Measurements from ENCODE around the gene ITPR3. TPM values are rescaled to one million over a fixed set of nuclear protein-coding genes. Genes with fewer than 3 reads are reported as not detected.

Gene ITPR3
- total and polyA plus RNA-seq, 8 donors, result 14.1 to 149 (median 65.6) TPM

- TF ChIP-seq POLR2A (IDR thresholded peaks at IDR 0.05) (no peak), POLR2AphosphoS5 (IDR thresholded peaks at IDR 0.05) (no peak), EP300 (IDR thresholded peaks at IDR 0.05) (no peak), CTCF (IDR thresholded peaks at IDR 0.05) (no peak)
- Histone ChIP-seq H3K27ac (no peak overlapping the region), H3K9me3 (no peaks in the 10 kb centered on the region), H3K4me3 (no peak overlapping the region), H3K4me1 (peaks cover 0 to 25% (median 16%) of the 10 kb centered on the region in 4 donors), H3K36me3 (peaks cover 67 to 100% (median 100%) of the 10 kb centered on the region in 4 donors), H3K27me3 (no peaks in the 10 kb centered on the region)
- DNase-seq, result no peak
- 78 to 93% (median 81%) methylated on average over 12 of the region's 12 CpGs for WGBS, 5 donors
- intact Hi-C loops (cut with DNase I; ENCODE audit: low total_unique reads), result no loop called here
Observed at GRCh38 chr6:33689148-33689494, 68.0 kb downstream of the ITPR3 start.

GRCh38 chr6:33689879-33690278 is 68.8 kb downstream of the ITPR3 start:
- intact Hi-C loops (cut with DNase I; ENCODE audit: low total_unique reads), result no loop called here
- H3K4me1 ChIP-seq, result peaks cover 2 to 32% (median 18%) of the 10 kb centered on the region in 4 donors
- no peak for DNase-seq
- no peak overlapping the region for H3K4me3 ChIP-seq
- H3K27ac ChIP-seq, result no peak overlapping the region
- WGBS, 5 donors, result 86 to 90% (median 88%) methylated on average over 9 to 10 of the region's 10 CpGs
- TF ChIP-seq POLR2AphosphoS5 (IDR thresholded peaks at IDR 0.05), result no peak
- no peak for TF ChIP-seq CTCF (IDR thresholded peaks at IDR 0.05)
- no peak for TF ChIP-seq POLR2A (IDR thresholded peaks at IDR 0.05)
- no peak for TF ChIP-seq EP300 (IDR thresholded peaks at IDR 0.05)
- H3K9me3 ChIP-seq, result no peaks in the 10 kb centered on the region
- H3K36me3 ChIP-seq, result peaks cover 60 to 100% (median 99%) of the 10 kb centered on the region in 4 donors
- H3K27me3 ChIP-seq, result no peaks in the 10 kb centered on the region

GRCh38 chr6:33690766-33691165 is 69.6 kb downstream of the ITPR3 start:
- Histone ChIP-seq H3K4me3 (no peak overlapping the region), H3K36me3 (peaks cover 59 to 100% (median 99%) of the 10 kb centered on the region in 4 donors), H3K27me3 (no peaks in the 10 kb centered on the region), H3K9me3 (no peaks in the 10 kb centered on the region), H3K4me1 (peaks cover 11 to 41% (median 24%) of the 10 kb centered on the region in 4 donors), H3K27ac (no peak overlapping the region)
- 66 to 91% (median 76%) methylated on average over 13 of the region's 13 CpGs for WGBS, 5 donors
- no peak for TF ChIP-seq POLR2A (IDR thresholded peaks at IDR 0.05)
- TF ChIP-seq POLR2AphosphoS5 (IDR thresholded peaks at IDR 0.05), result no peak
- no peak for TF ChIP-seq EP300 (IDR thresholded peaks at IDR 0.05)
- no peak for TF ChIP-seq CTCF (IDR thresholded peaks at IDR 0.05)
- intact Hi-C loops (cut with DNase I; ENCODE audit: low total_unique reads), result no loop called here
- no peak for DNase-seq

- Histone ChIP-seq H3K36me3 (peaks cover 59 to 100% (median 98%) of the 10 kb centered on the region in 4 donors), H3K4me3 (no peak overlapping the region), H3K4me1 (peaks cover 19 to 49% (median 31%) of the 10 kb centered on the region in 4 donors), H3K9me3 (no peaks in the 10 kb centered on the region), H3K27me3 (no peaks in the 10 kb centered on the region), H3K27ac (peak overlapping the region in 3 of 5 donors; percentile 53 to 65 (median 63))
- intact Hi-C loops (cut with DNase I; ENCODE audit: low total_unique reads), result no loop called here
- 68 to 92% (median 81%) methylated on average over 8 to 15 of the region's 15 CpGs for WGBS, 5 donors
- TF ChIP-seq CTCF (IDR thresholded peaks at IDR 0.05) (no peak), EP300 (IDR thresholded peaks at IDR 0.05) (no peak), POLR2A (IDR thresholded peaks at IDR 0.05) (no peak), POLR2AphosphoS5 (IDR thresholded peaks at IDR 0.05) (no peak)
- DNase-seq, result no peak
Observed at GRCh38 chr6:33691456-33692077, 70.4 kb downstream of the ITPR3 start.
